Right lung (tissue), 5 donors: ENCODE results near the gene ZNF394. TPM values are rescaled to one million over a fixed set of nuclear protein-coding genes. Genes with fewer than 3 reads are reported as not detected.

Experiments used
- DNase-seq, 2 donors: peaks; one replicate each; pipeline ENCODE4 v3.0.0-alpha.2; 2013
- polyA plus RNA-seq, 5 donors: library from polyadenylated mRNA; unstranded; fragments of 120-200 nt; gene quantifications; one replicate each; pipeline versions ENCODE4 v1.2.1 to v1.2.3, GENCODE V29; 2013; ENCODE audit warnings: inconsistent platforms in 1 of 5, low replicate concordance in 1 of 5; ENCODE audit not compliant: insufficient read length in 5 of 5, insufficient read depth in 1 of 5

The ZNF394 gene
- polyA plus RNA-seq, 5 donors = 14.6 to 18.4 (median 15.6) TPM

GRCh38 chr7:99452541-99452940 is 47.5 kb downstream of the ZNF394 start:
- DNase-seq = no peak

- DNase-seq = no peak
Measured at GRCh38 chr7:99451936-99452335, 48.1 kb downstream of the ZNF394 start.

GRCh38 chr7:99449326-99449725 is 50.8 kb downstream of the ZNF394 start:
- no peak for DNase-seq

- no peak for DNase-seq
Measured at GRCh38 chr7:99448855-99449254, 51.2 kb downstream of the ZNF394 start.

GRCh38 chr7:99447943-99448342 is 52.1 kb downstream of the ZNF394 start:
- DNase-seq = no peak

- DNase-seq = no peak
Measured at GRCh38 chr7:99446096-99446495, 54.0 kb downstream of the ZNF394 start.

Other genes starting within 250 kb of the ZNF394 start
- under 1 TPM; 0.04 to 0.17 (median 0.07) TPM for gene MYH16, start 227.4 kb downstream of the ZNF394 start, polyA plus RNA-seq
- 100 to 1,000 TPM in 3 of 5 donors, 10 to 100 TPM in 2; 89.8 to 108 (median 102) TPM for gene ARPC1A, start 174.4 kb downstream of the ZNF394 start, polyA plus RNA-seq
- 10 to 100 TPM; 37.4 to 63.7 (median 41.3) TPM for gene ARPC1B, start 125.6 kb downstream of the ZNF394 start, polyA plus RNA-seq
- gene PDAP1, start 91.7 kb downstream of the ZNF394 start, polyA plus RNA-seq = 100 to 1,000 TPM; 109 to 166 (median 135) TPM
- gene BUD31, start 91.3 kb downstream of the ZNF394 start, polyA plus RNA-seq = 100 to 1,000 TPM in 3 of 5 donors, 10 to 100 TPM in 2; 95.0 to 109 (median 101) TPM
- 1 to 10 TPM; 4.3 to 8.0 (median 6.2) TPM for gene PTCD1, start 61.5 kb downstream of the ZNF394 start, polyA plus RNA-seq
- gene CPSF4, start 61.3 kb downstream of the ZNF394 start, polyA plus RNA-seq = 10 to 100 TPM; 32.2 to 41.6 (median 35.5) TPM
- gene ATP5MF, start 34.1 kb downstream of the ZNF394 start, polyA plus RNA-seq = 100 to 1,000 TPM; 290 to 437 (median 312) TPM
- 10 to 100 TPM; 40.8 to 56.5 (median 44.9) TPM for gene ZNF789, start 27.4 kb downstream of the ZNF394 start, polyA plus RNA-seq
- 10 to 100 TPM; 11.9 to 16.6 (median 15.8) TPM for gene ZKSCAN5, start 4.4 kb upstream of the ZNF394 start, polyA plus RNA-seq
- gene FAM200A, start 51.8 kb upstream of the ZNF394 start, polyA plus RNA-seq = 10 to 100 TPM; 12.8 to 20.0 (median 14.6) TPM
- 100 to 1,000 TPM in 1 of 5 donors, 10 to 100 TPM in 4; 56.1 to 106 (median 94.2) TPM for gene ZNF655, start 58.4 kb upstream of the ZNF394 start, polyA plus RNA-seq
- gene TMEM225B, start 98.0 kb upstream of the ZNF394 start, polyA plus RNA-seq = 1 to 10 TPM; 1.4 to 2.3 (median 1.7) TPM
- 10 to 100 TPM; 16.3 to 22.4 (median 20.8) TPM for gene ZSCAN25, start 116.7 kb upstream of the ZNF394 start, polyA plus RNA-seq
- gene CYP3A5, start 179.7 kb upstream of the ZNF394 start, polyA plus RNA-seq = 10 to 100 TPM; 15.1 to 25.8 (median 19.6) TPM
- gene CYP3A7, start 234.9 kb upstream of the ZNF394 start, polyA plus RNA-seq = 10 to 100 TPM in 1 of 5 donors, 1 to 10 TPM in 2, under 1 TPM in 2; 0.59 to 16.8 (median 1.3) TPM